ENCODE data around the gene RFX5.
"Not testable (repeated sequence)": the region's sequence is repeated elsewhere in the genome, so short reads cannot be mapped to it uniquely, and the experiment has no call there.

RFX5 gene

GRCh38 chr1:151361883-151362282, 14.8 kb upstream of the RFX5 start:
- no peak for DNase-seq (ENCODE audit: low read depth)
- TF ChIP-seq CTCF (IDR thresholded peaks at IDR 0.05; ENCODE audit: low read depth, low read length) (no peak), MAX (IDR thresholded peaks at IDR 0.05; ENCODE audit: low read depth, low read length) (no peak), MYC (IDR thresholded peaks at IDR 0.05; ENCODE audit: low read depth, low read length) (no peak), POLR2A (IDR thresholded peaks at IDR 0.05; ENCODE audit: extremely low read depth, insufficient read length) (no peak)
- no peak overlapping the region for H3K4me3 ChIP-seq (ENCODE audit: low read depth, low read length)

- no peak overlapping the region for H3K4me3 ChIP-seq (ENCODE audit: low read depth, low read length)
- no peak for DNase-seq (ENCODE audit: low read depth)
- TF ChIP-seq MYC (IDR thresholded peaks at IDR 0.05; ENCODE audit: low read depth, low read length): no peak
- no peak for TF ChIP-seq MAX (IDR thresholded peaks at IDR 0.05; ENCODE audit: low read depth, low read length)
- no peak for TF ChIP-seq POLR2A (IDR thresholded peaks at IDR 0.05; ENCODE audit: extremely low read depth, insufficient read length)
- TF ChIP-seq CTCF (IDR thresholded peaks at IDR 0.05; ENCODE audit: low read depth, low read length): no peak
These were observed 9.6 kb upstream of the RFX5 start for GRCh38 chr1:151356696-151357095.

GRCh38 chr1:151352021-151352718, 5.1 kb upstream of the RFX5 start:
- no peak overlapping the region for H3K4me3 ChIP-seq (ENCODE audit: low read depth, low read length)
- TF ChIP-seq POLR2A (IDR thresholded peaks at IDR 0.05; ENCODE audit: extremely low read depth, insufficient read length): no peak
- TF ChIP-seq CTCF (IDR thresholded peaks at IDR 0.05; ENCODE audit: low read depth, low read length): no peak
- TF ChIP-seq MAX (IDR thresholded peaks at IDR 0.05; ENCODE audit: low read depth, low read length): no peak
- TF ChIP-seq MYC (IDR thresholded peaks at IDR 0.05; ENCODE audit: low read depth, low read length): no peak
- DNase-seq (ENCODE audit: low read depth): no peak

GRCh38 chr1:151350323-151350722, 3.3 kb upstream of the RFX5 start:
- DNase-seq (ENCODE audit: low read depth); H3K4me3 ChIP-seq (ENCODE audit: low read depth, low read length): not testable (repeated sequence)

DNA sequence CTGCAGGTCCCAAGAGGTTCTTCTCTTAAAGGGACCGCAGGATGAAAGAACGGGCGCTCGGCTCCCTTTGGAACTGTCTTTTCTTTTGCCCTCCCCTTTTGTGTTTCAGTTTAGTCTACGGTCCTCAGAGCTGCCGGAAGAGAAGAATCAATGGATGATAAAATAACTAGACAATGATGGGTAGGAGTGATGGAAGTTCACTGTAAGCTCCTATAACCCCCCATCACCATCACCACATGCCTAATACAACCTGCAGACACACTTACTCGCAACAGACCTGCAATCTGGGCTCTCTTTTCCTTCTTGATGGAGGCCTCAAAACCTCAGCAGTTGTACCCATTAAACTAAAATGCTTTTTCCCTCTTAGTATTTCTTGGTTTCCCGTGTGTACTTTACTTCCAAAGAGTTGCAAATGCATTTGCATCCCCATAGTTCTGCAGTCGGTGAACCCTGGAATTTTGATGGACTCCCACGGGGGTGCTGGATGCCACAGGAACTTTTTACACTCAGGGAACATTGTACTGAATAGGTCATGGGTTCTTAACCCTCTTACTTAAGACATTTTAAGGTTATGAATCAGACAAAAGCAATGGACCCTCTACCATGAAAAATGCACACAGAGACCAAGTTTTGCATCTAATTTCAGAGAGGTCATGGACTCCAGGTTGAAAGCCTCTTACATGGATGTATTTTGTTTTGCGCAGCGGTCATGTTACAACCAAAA, 633 bp upstream of the RFX5 start:
- DNase-seq (ENCODE audit: low read depth): no peak
- H3K4me3 ChIP-seq (ENCODE audit: low read depth, low read length): peak overlapping the region; percentile 56
- TF ChIP-seq MYC (IDR thresholded peaks at IDR 0.05; ENCODE audit: low read depth, low read length) (peak; percentile 53), POLR2A (IDR thresholded peaks at IDR 0.05; ENCODE audit: extremely low read depth, insufficient read length) (no peak), CTCF (IDR thresholded peaks at IDR 0.05; ENCODE audit: low read depth, low read length) (no peak), MAX (IDR thresholded peaks at IDR 0.05; ENCODE audit: low read depth, low read length) (peak; percentile 7; the same call in 1 of the 2 replicates)

GRCh38 chr1:151346082-151346768, 827 bp downstream of the RFX5 start:
- TF ChIP-seq POLR2A (IDR thresholded peaks at IDR 0.05; ENCODE audit: extremely low read depth, insufficient read length): no peak
- no peak for TF ChIP-seq CTCF (IDR thresholded peaks at IDR 0.05; ENCODE audit: low read depth, low read length)
- peak overlapping the region; percentile 90 for H3K4me3 ChIP-seq (ENCODE audit: low read depth, low read length)
- DNase-seq (ENCODE audit: low read depth): peak; percentile 33

Measured in NB4 (cell line).